ENCODE results near the gene ZDHHC6.
"Not testable (repeated sequence)": the region's sequence is repeated elsewhere in the genome, so short reads cannot be mapped to it uniquely, and the experiment has no call there.

GRCh38 chr10:112464074-112464473, 17.4 kb upstream of the ZDHHC6 start:
- TF ChIP-seq POLR2A, CTCF, EP300 (IDR thresholded peaks at IDR 0.05): not testable (repeated sequence)

Data from tibial nerve (tissue), 4 donors.